IMR-90 (cell line): ENCODE results near the gene AUTS2. TPM values are rescaled to one million over a fixed set of nuclear protein-coding genes. Genes with fewer than 3 reads are reported as not detected.

Source experiments
- ATAC-seq: fragments of 200-7000 bp; cut with Tn5 transposase; 2 replicates; pipeline ENCODE4 v1.9.1; 2020; ENCODE audit warnings: low read depth, mild to moderate bottlenecking, moderate library complexity
- BruUV-seq: library from RNA; stranded (reverse); fragments of 400-500 nt; replicated peaks from 2 replicates; lab custom pipeline; 2021; lab: Mats Ljungman, UMichigan
- CTCF ChIA-PET: fragments of 300-600 bp; formaldehyde crosslinking; extraction: SDS; loops from one replicate; lab custom pipeline; 2021; ENCODE audit warnings: antibody characterized with exemption; lab: Yijun Ruan, JAX
- POLR2A ChIA-PET: fragments of 300-600 bp; sonication (Branson Sonifier 250); formaldehyde crosslinking; loops from one replicate; lab custom pipeline; 2022; ENCODE audit warnings: antibody characterized with exemption; ENCODE audit not compliant: unreplicated experiment; lab: Charles Lee
- DNase-seq: peaks from one replicate; pipeline ENCODE4 v3.0.0; 2013
- H2AFZ ChIP-seq: replicated peaks from 2 replicates; pipeline ENCODE3; 2013; ENCODE audit warnings: low read length, mild to moderate bottlenecking; ENCODE audit not compliant: poor library complexity
- H2AK5ac ChIP-seq: 2 replicates; pipeline ENCODE4 v1.6.1; 2013; ENCODE audit warnings: low read depth, low read length, inconsistent platforms
- H2AK9ac ChIP-seq: replicated peaks from 2 replicates; pipeline ENCODE3; 2013; ENCODE audit warnings: mild to moderate bottlenecking, low read depth, low read length, moderate library complexity; ENCODE audit not compliant: poor library complexity
- H2BK120ac ChIP-seq: 2 replicates; pipeline ENCODE4 v1.6.1; 2013; ENCODE audit warnings: low read depth, low read length, inconsistent platforms
- H2BK15ac ChIP-seq: 3 replicates; pipeline ENCODE4 v1.6.1; 2013; ENCODE audit warnings: low read depth, low read length, inconsistent platforms
- H2BK20ac ChIP-seq: 2 replicates; pipeline ENCODE4 v1.6.1; 2013; ENCODE audit warnings: low read depth, mild to moderate bottlenecking, inconsistent platforms, low read length, moderate library complexity
- H2BK5ac ChIP-seq: 2 replicates; pipeline ENCODE4 v1.6.1; 2013; ENCODE audit warnings: mild to moderate bottlenecking, low read depth, low read length, inconsistent platforms; ENCODE audit not compliant: poor library complexity, severe bottlenecking
- H3K14ac ChIP-seq: replicated peaks from 2 replicates; pipeline ENCODE4 v1.6.1; 2013; ENCODE audit warnings: low read depth, low read length, inconsistent platforms
- H3K18ac ChIP-seq: 2 replicates; pipeline ENCODE4 v1.6.1; 2013; ENCODE audit warnings: low read depth, low read length, control low read depth
- H3K23ac ChIP-seq: 2 replicates; pipeline ENCODE4 v1.6.1; 2013; ENCODE audit warnings: low read depth, low read length, inconsistent platforms
- H3K27ac ChIP-seq: 2 replicates; pipeline ENCODE4 v1.5.1; 2013; ENCODE audit warnings: mild to moderate bottlenecking, control low read depth, low read length; ENCODE audit not compliant: insufficient read depth
- H3K27me3 ChIP-seq: 2 replicates; pipeline ENCODE4 v1.6.1; 2013; ENCODE audit warnings: low read length; ENCODE audit not compliant: control insufficient read depth, insufficient read depth
- H3K36me3 ChIP-seq: 2 replicates; pipeline ENCODE4 v1.6.1; 2013; ENCODE audit warnings: low read length, mixed read lengths; ENCODE audit not compliant: control insufficient read depth, insufficient read depth
- H3K4ac ChIP-seq: 2 replicates; pipeline ENCODE4 v1.6.1; 2013; ENCODE audit warnings: low read depth, low read length, inconsistent platforms
- H3K4me1 ChIP-seq: 2 replicates; pipeline ENCODE4 v1.6.1; 2013; ENCODE audit warnings: low read length, mixed read lengths; ENCODE audit not compliant: control insufficient read depth, insufficient read depth
- H3K4me2 ChIP-seq: 2 replicates; pipeline ENCODE4 v1.6.1; 2013; ENCODE audit warnings: low read depth, mild to moderate bottlenecking, control low read depth, low read length, moderate library complexity
- H3K4me3 ChIP-seq: 2 replicates; pipeline ENCODE4 v1.5.1; 2013; ENCODE audit warnings: low read depth, mild to moderate bottlenecking, control low read depth, low read length, moderate library complexity; ENCODE audit not compliant: insufficient read depth
- H3K56ac ChIP-seq: 2 replicates; pipeline ENCODE4 v1.6.1; 2013; ENCODE audit warnings: low read length, inconsistent platforms; ENCODE audit not compliant: insufficient read depth; ENCODE audit errors: extremely low read depth
- H3K79me1 ChIP-seq, 2 experiments: 2 replicates each; pipeline ENCODE4 v1.6.1; 2013; ENCODE audit warnings: low read length in 2 of 2, inconsistent platforms in 1 of 2, low read depth in 1 of 2
- H3K9ac ChIP-seq: 2 replicates; pipeline ENCODE4 v1.6.1; 2013; ENCODE audit warnings: low read depth, low read length, control low read depth
- H3K9me1 ChIP-seq: 2 replicates; pipeline ENCODE4 v1.6.1; 2013; ENCODE audit warnings: low read length, inconsistent platforms; ENCODE audit not compliant: insufficient read depth
- H3K9me3 ChIP-seq: 2 replicates; pipeline ENCODE4 v1.6.1; 2013; ENCODE audit warnings: low read length; ENCODE audit not compliant: control insufficient read depth, insufficient read depth
- H4K20me1 ChIP-seq: 2 replicates; pipeline ENCODE4 v1.6.1; 2013; ENCODE audit warnings: low read length, inconsistent platforms; ENCODE audit not compliant: insufficient read depth
- H4K5ac ChIP-seq: 2 replicates; pipeline ENCODE4 v1.6.1; 2013; ENCODE audit warnings: mild to moderate bottlenecking, low read depth, low read length, control low read depth
- H4K8ac ChIP-seq, 2 experiments: 2 replicates each; pipeline ENCODE4 v1.6.1; 2013; ENCODE audit warnings: low read depth in 2 of 2, low read length in 2 of 2, control low read depth in 1 of 2, inconsistent platforms in 1 of 2
- H4K91ac ChIP-seq: 2 replicates; pipeline ENCODE4 v1.6.1; 2013; ENCODE audit warnings: low read depth, low read length, inconsistent platforms; ENCODE audit not compliant: insufficient read depth
- BHLHE40 ChIP-seq: fragments of 150-350 bp; IDR thresholded peaks from 2 replicates; pipeline ENCODE4 v1.6.1; 2016; ENCODE audit warnings: mild to moderate bottlenecking, low read depth, low read length
- CEBPB ChIP-seq: IDR thresholded peaks from 2 replicates; pipeline ENCODE4 v1.6.1; 2012; ENCODE audit warnings: low read depth, low read length, improper control_type of control experiment
- CTCF ChIP-seq: conservative IDR thresholded peaks from 2 replicates; pipeline ENCODE4 v1.5.1; 2012; ENCODE audit warnings: mild to moderate bottlenecking, low read depth, low read length, improper control_type of control experiment
- FOS ChIP-seq: fragments of 150-350 bp; IDR thresholded peaks from 2 replicates; pipeline ENCODE4 v1.6.1; 2016; ENCODE audit warnings: low read depth, low read length
- MAZ ChIP-seq: IDR thresholded peaks from 2 replicates; pipeline ENCODE4 v1.6.1; 2012; ENCODE audit warnings: low read depth, mild to moderate bottlenecking, low read length, improper control_type of control experiment, moderate library complexity, borderline replicate concordance
- WGBS, 2 experiments: methylation state at CpG; one replicate each; pipeline versions ENCODE4 v1.1.5 to v1.1.7; 2013; ENCODE audit warnings: missing lambda C conversion rate in 2 of 2; ENCODE audit not compliant: insufficient read length in 1 of 2; ENCODE audit errors: extremely low coverage in 2 of 2; 5-methylcytosine and 5-hydroxymethylcytosine counted together
- dilution Hi-C: fragments of 300-500 bp; cut with HindIII; formaldehyde crosslinking; loops from one replicate; pipeline ENCODE4 v1.14.3; 2018; ENCODE audit warnings: low sequenced_read_pairs; ENCODE audit not compliant: unreplicated experiment
- in situ Hi-C: fragments of 300-500 bp; cut with MboI; formaldehyde crosslinking; loops from 3 replicates; pipeline ENCODE4 v1.14.3; 2019; ENCODE audit warnings: low sequenced_read_pairs, inconsistent platforms, mixed read lengths
- intact Hi-C: fragments of 100-400 bp; cut with micrococcal nuclease; formaldehyde crosslinking; loops from 2 replicates; pipeline ENCODE4 v1.10.0; 2022
- polyA plus RNA-seq, 3 experiments: library from polyadenylated mRNA; depleted of rRNA; stranded (reverse); fragments of >200 nt; gene quantifications; 2 replicates each; pipeline ENCODE4 v1.2.3, GENCODE V29; 2012; ENCODE audit warnings: low replicate concordance in 1 of 3
- total RNA-seq: library from RNA; depleted of rRNA; stranded (reverse); fragments of >200 nt; gene quantifications from 2 replicates; pipeline ENCODE4 v1.2.3, GENCODE V29; 2012

The AUTS2 gene
- total and polyA plus RNA-seq, 2 of the 4 experiments (the other 2 are of a cell fraction): 0.90 to 3.0 TPM

GRCh38 chr7:70545214-70545613 is 946.9 kb downstream of the AUTS2 start:
- DNase-seq (no peak), ATAC-seq (no peak)
- H4K91ac ChIP-seq: no peak overlapping the region
- intact Hi-C loops: no loop called here
- 86% methylated on average over 2 of the region's 6 CpGs; no CpG with 5 or more reads in 1 of the 2 experiments for WGBS, 2 experiments
- ChIA-PET CTCF (no interaction called here), POLR2A (no interaction called here)
- H3K4me2 ChIP-seq: no peak overlapping the region
- H2AK5ac ChIP-seq: no peak overlapping the region
- no peak overlapping the region for H3K23ac ChIP-seq
- no peaks in the 10 kb centered on the region for H3K27me3 ChIP-seq
- H2AK9ac ChIP-seq: no peak overlapping the region
- H3K14ac ChIP-seq: no peak overlapping the region
- dilution Hi-C loops: no loop called here
- H3K36me3 ChIP-seq: no peaks in the 10 kb centered on the region
- no peak overlapping the region for H2BK120ac ChIP-seq
- no peak overlapping the region for H3K56ac ChIP-seq
- H3K4me3 ChIP-seq: no peak overlapping the region
- TF ChIP-seq CTCF (no peak), FOS (no peak), CEBPB (no peak), MAZ (no peak), BHLHE40 (no peak)
- H3K4ac ChIP-seq: no peak overlapping the region
- H2BK20ac ChIP-seq: no peak overlapping the region
- H2AFZ ChIP-seq: no peak overlapping the region
- H3K4me1 ChIP-seq: no peaks in the 10 kb centered on the region
- H3K9me3 ChIP-seq: no peaks in the 10 kb centered on the region
- H2BK5ac ChIP-seq: no peak overlapping the region
- no peak overlapping the region for H2BK15ac ChIP-seq
- H3K18ac ChIP-seq: no peak overlapping the region
- H4K8ac ChIP-seq: no peak overlapping the region
- H3K27ac ChIP-seq: no peak overlapping the region
- no peak overlapping the region for H3K9ac ChIP-seq
- H4K5ac ChIP-seq: no peak overlapping the region
- no peaks in the 10 kb centered on the region for H3K79me1 ChIP-seq
- BruUV-seq: no TSS peak
- H4K20me1 ChIP-seq: no peaks in the 10 kb centered on the region
- in situ Hi-C loops: no loop called here
- H3K9me1 ChIP-seq: no peaks in the 10 kb centered on the region
